MM.1S (cell line): ENCODE results near the gene CD276.

Source experiments
- EZH2phosphoT487 ChIP-seq: fragments of 300-600 bp; sonication (generic); IDR thresholded peaks from 2 replicates; pipeline ENCODE4 v1.6.1; 2018; ENCODE audit warnings: antibody characterized with exemption, low read length
- TF ChIP-seq, protein P1 (sequence below): fragments of 300-600 bp; sonication (generic); IDR thresholded peaks from 2 replicates; pipeline ENCODE4 v1.5.1; 2016; ENCODE audit warnings: antibody characterized with exemption, low read length, mixed read lengths

DNA sequence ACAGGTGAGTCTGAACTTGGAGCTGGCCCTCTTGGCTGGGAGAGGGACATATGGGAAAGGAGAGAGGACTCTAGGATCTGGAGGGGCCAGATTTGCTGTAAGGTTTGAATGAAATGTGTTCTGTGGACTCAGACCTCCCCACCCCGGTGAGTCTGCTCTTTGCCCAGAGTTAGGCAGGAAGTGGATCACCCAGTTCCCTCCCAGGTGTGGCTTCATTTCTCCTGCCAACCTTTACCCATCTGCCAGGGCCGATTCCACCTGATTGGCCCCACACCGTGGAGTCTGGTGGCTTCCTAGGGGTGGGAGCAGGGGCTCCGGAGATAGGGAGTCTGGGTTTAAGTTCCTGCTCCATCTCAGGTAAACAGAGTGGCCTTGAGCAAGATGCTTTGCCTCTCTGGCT is 25.5 kb downstream of the CD276 start:
- TF ChIP-seq, protein P1, sequence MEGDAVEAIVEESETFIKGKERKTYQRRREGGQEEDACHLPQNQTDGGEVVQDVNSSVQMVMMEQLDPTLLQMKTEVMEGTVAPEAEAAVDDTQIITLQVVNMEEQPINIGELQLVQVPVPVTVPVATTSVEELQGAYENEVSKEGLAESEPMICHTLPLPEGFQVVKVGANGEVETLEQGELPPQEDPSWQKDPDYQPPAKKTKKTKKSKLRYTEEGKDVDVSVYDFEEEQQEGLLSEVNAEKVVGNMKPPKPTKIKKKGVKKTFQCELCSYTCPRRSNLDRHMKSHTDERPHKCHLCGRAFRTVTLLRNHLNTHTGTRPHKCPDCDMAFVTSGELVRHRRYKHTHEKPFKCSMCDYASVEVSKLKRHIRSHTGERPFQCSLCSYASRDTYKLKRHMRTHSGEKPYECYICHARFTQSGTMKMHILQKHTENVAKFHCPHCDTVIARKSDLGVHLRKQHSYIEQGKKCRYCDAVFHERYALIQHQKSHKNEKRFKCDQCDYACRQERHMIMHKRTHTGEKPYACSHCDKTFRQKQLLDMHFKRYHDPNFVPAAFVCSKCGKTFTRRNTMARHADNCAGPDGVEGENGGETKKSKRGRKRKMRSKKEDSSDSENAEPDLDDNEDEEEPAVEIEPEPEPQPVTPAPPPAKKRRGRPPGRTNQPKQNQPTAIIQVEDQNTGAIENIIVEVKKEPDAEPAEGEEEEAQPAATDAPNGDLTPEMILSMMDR: no peak
- no peak for TF ChIP-seq EZH2phosphoT487
